Smooth muscle cell of the umbilical artery (primary cell): ENCODE results near the gene SERPIND1. TPM values are rescaled to one million over a fixed set of nuclear protein-coding genes. Genes with fewer than 3 reads are reported as not detected.

Source experiments
- total RNA-seq: library from RNA; depleted of rRNA; stranded (reverse); fragments of >200 nt; gene quantifications from 2 replicates; pipeline ENCODE4 v1.2.3, GENCODE V29; 2014

SERPIND1 gene, protein sequence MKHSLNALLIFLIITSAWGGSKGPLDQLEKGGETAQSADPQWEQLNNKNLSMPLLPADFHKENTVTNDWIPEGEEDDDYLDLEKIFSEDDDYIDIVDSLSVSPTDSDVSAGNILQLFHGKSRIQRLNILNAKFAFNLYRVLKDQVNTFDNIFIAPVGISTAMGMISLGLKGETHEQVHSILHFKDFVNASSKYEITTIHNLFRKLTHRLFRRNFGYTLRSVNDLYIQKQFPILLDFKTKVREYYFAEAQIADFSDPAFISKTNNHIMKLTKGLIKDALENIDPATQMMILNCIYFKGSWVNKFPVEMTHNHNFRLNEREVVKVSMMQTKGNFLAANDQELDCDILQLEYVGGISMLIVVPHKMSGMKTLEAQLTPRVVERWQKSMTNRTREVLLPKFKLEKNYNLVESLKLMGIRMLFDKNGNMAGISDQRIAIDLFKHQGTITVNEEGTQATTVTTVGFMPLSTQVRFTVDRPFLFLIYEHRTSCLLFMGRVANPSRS
- total RNA-seq: not detected in 2 replicates

DNA sequence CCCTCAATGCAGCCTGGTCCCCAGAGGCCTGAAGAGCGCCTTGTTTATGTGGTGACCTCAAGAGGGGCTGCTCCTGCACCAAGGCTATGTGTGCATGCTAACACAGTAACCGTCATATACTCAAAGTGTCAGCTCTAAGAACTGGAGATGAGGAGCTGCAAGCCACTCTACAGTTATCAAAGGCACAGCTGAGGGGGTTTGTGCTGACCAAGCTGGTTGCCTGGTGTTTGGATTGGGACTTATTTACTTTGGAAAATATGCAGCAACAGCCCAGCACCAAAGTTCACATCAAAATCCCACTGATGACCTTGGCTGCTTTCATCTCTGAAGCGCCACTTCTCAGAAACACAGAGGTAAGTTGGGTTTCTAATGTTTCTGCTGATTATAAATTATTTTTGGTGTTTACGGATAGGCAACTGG is at the start of gene SERPIND1:
Gene SERPIND1 (plus strand): TSS at position 321 of the 420 bp plus-strand sequence. CDS start 5,200 bp downstream, outside the sequence.

Other genes with a start within 250 kb of the SERPIND1 start
- gene PI4KA, start 84.7 kb downstream of the SERPIND1 start, total RNA-seq: 19.6 and 39.4 TPM in 2 replicates
- 5.0 and 7.1 TPM in 2 replicates for gene SNAP29, start 84.9 kb downstream of the SERPIND1 start, total RNA-seq
- gene CRKL, start 143.3 kb downstream of the SERPIND1 start, total RNA-seq: 43.4 and 48.3 TPM in 2 replicates
- gene AIFM3, start 193.1 kb downstream of the SERPIND1 start, total RNA-seq: 0.59 and 0.78 TPM in 2 replicates
- gene LZTR1, start 208.2 kb downstream of the SERPIND1 start, total RNA-seq: 54.3 and 67.1 TPM in 2 replicates
- gene THAP7, start 228.0 kb downstream of the SERPIND1 start, total RNA-seq: 14.5 and 23.2 TPM in 2 replicates
- 4.5 and 8.3 TPM in 2 replicates for gene P2RX6, start 241.1 kb downstream of the SERPIND1 start, total RNA-seq